Tibial artery (tissue), 4 donors: ENCODE results near the gene CAMTA1.
A peak's percentile ranks its signal among the peaks of the same experiment; 100 is the strongest.

Experiments
- DNase-seq, 2 donors: peaks; one replicate each; pipeline ENCODE4 v3.0.0-alpha.2; 2019
- H3K27ac ChIP-seq, 2 donors: fragments of 200-600 bp; sonication (generic) in 1 of 2; 1 replicate in 1 of 2; 2 replicates in 1 of 2; pipeline ENCODE4 v1.5.1; 2018 to 2019; ENCODE audit warnings: mild to moderate bottlenecking in 1 of 2
- H3K27me3 ChIP-seq, 2 donors: fragments of 200-600 bp; sonication (generic) in 1 of 2; one replicate each; pipeline versions ENCODE4 v1.5.1 to v1.6.0; 2016 to 2019
- H3K36me3 ChIP-seq, 3 donors: fragments of 200-600 bp; sonication (generic) in 2 of 3; one replicate each; pipeline ENCODE4 v1.5.1; 2016 to 2019; ENCODE audit warnings: mild to moderate bottlenecking in 2 of 3
- H3K4me1 ChIP-seq, 4 donors: fragments of 200-600 bp; sonication (generic) in 2 of 4; 1 replicate in 3 of 4; 2 replicates in 1 of 4; pipeline ENCODE4 v1.5.1; 2016 to 2019
- H3K4me3 ChIP-seq, 2 donors: fragments of 200-600 bp; sonication (generic) in 1 of 2; 1 replicate in 1 of 2; 2 replicates in 1 of 2; pipeline ENCODE4 v1.5.1; 2018 to 2019; ENCODE audit warnings: mild to moderate bottlenecking in 2 of 2
- H3K9me3 ChIP-seq, 3 donors: fragments of 200-600 bp; sonication (generic) in 1 of 3; one replicate each; pipeline ENCODE4 v1.5.1; 2016 to 2019
- intact Hi-C: fragments of 100-400 bp; cut with DNase I; formaldehyde crosslinking; loops from one replicate; pipeline ENCODE4 v1.15.0; 2023; ENCODE audit warnings: low total_unique reads
- TF ChIP-seq, protein P1 (sequence below), 2 experiments: fragments of 200-600 bp in 1 of 2; fragments of 450-650 bp in 1 of 2; IDR thresholded peaks; one replicate each; pipeline ENCODE4 v1.5.1; 2017 to 2019; ENCODE audit warnings: antibody characterized with exemption in 2 of 2, mild to moderate bottlenecking in 1 of 2, moderate library complexity in 1 of 2

CAMTA1 gene

DNA sequence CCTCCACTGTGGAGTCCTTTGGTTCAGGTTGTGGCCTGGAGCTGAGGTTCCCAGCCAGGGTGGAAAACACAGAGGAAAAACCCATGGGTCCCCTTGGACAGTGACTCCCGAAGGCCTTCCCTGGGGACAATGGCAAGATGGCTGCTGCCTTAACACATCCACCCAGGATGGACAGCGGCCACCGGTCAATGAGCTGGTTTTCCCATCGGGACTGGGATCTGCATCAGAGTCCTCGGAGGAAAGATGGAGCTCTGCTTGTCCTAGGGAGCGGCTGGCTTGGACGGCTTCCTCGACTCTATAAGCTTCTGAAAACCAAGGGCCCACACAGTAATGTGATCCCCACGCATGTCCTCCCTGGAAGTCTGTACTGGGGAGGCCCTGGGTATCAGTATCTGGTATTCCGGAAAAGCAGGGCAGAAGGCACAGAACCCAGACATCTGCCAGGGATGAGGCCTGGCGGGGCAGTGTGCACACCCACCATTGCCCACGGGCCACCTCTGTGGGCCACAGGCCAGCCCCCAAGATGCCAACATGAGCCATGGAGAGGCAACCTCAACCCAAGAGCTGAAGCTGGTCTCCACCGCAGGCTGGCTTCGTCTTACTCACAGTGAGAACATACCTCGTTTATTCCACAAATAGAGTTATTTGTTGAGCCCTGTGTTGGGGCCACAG, 891.2 kb downstream of the CAMTA1 start:
- no peak overlapping the region for H3K27ac ChIP-seq
- no peaks in the 10 kb centered on the region for H3K9me3 ChIP-seq
- DNase-seq = no peak
- TF ChIP-seq, protein P1, sequence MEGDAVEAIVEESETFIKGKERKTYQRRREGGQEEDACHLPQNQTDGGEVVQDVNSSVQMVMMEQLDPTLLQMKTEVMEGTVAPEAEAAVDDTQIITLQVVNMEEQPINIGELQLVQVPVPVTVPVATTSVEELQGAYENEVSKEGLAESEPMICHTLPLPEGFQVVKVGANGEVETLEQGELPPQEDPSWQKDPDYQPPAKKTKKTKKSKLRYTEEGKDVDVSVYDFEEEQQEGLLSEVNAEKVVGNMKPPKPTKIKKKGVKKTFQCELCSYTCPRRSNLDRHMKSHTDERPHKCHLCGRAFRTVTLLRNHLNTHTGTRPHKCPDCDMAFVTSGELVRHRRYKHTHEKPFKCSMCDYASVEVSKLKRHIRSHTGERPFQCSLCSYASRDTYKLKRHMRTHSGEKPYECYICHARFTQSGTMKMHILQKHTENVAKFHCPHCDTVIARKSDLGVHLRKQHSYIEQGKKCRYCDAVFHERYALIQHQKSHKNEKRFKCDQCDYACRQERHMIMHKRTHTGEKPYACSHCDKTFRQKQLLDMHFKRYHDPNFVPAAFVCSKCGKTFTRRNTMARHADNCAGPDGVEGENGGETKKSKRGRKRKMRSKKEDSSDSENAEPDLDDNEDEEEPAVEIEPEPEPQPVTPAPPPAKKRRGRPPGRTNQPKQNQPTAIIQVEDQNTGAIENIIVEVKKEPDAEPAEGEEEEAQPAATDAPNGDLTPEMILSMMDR (IDR thresholded peaks at IDR 0.05) = no peak
- H3K27me3 ChIP-seq = peaks cover 0 to 8% of the 10 kb centered on the region in 2 donors
- intact Hi-C loops = no loop called here
- no peak overlapping the region for H3K4me3 ChIP-seq
- no peaks in the 10 kb centered on the region for H3K36me3 ChIP-seq
- H3K4me1 ChIP-seq = peaks cover 0 to 18% (median 12%) of the 10 kb centered on the region in 4 donors

- TF ChIP-seq, protein P1 (IDR thresholded peaks at IDR 0.05) = no peak
- peaks cover 0 to 18% (median 12%) of the 10 kb centered on the region in 4 donors for H3K4me1 ChIP-seq
- H3K27ac ChIP-seq = no peak overlapping the region
- no peaks in the 10 kb centered on the region for H3K9me3 ChIP-seq
- intact Hi-C loops = no loop called here
- H3K27me3 ChIP-seq = peaks cover 0 to 8% of the 10 kb centered on the region in 2 donors
- no peak overlapping the region for H3K4me3 ChIP-seq
- H3K36me3 ChIP-seq = no peaks in the 10 kb centered on the region
- DNase-seq = no peak
Observed at GRCh38 chr1:7677111-7677510, 891.9 kb downstream of the CAMTA1 start.

GRCh38 chr1:7677815-7678214, 892.6 kb downstream of the CAMTA1 start:
- no peak for DNase-seq

DNA sequence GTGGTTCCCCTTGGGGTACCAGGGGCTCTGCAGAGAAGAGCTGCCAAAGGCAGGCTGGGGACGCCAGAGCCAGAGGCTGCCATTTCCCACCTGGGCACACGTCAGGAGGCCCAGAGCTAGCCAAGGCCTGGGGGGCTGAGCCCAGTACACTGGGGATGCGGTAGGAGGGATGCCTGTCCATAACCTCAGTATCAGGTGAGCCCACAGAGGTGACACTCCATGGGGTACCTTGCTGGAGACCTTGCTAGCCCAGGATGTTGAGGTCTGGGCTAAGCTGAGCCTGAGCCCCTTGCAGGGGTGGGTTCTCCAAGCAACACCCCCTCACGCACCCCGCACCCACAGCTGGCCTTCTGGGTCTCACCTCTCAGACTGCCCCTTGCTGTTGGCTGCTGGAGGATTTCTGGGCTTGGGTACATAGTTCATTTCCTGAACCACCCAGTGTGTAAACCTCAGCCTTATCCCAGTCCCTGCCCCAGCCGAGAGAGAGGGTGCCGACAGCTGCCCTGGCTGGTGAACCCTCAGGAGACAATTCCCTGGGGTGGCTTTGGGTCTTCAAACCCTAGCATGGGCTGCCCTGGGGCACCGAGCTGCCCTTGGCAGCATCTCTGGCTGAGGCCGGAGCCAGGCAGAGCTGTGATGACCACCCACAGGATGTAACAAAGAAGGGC, 893.4 kb downstream of the CAMTA1 start:
- H3K36me3 ChIP-seq = no peaks in the 10 kb centered on the region
- intact Hi-C loops = no loop called here
- peaks cover 0 to 18% (median 12%) of the 10 kb centered on the region in 4 donors for H3K4me1 ChIP-seq
- TF ChIP-seq, protein P1 (IDR thresholded peaks at IDR 0.05) = no peak
- H3K9me3 ChIP-seq = no peaks in the 10 kb centered on the region
- no peak overlapping the region for H3K4me3 ChIP-seq
- no peak overlapping the region for H3K27ac ChIP-seq
- peaks cover 0 to 4% of the 10 kb centered on the region in 2 donors for H3K27me3 ChIP-seq
- DNase-seq = no peak

More at GRCh38 chr1:7677815-7678214, 892.6 kb downstream of the CAMTA1 start:
- peaks cover 0 to 4% of the 10 kb centered on the region in 2 donors for H3K27me3 ChIP-seq
- H3K9me3 ChIP-seq = no peaks in the 10 kb centered on the region
- no peaks in the 10 kb centered on the region for H3K36me3 ChIP-seq
- no peak overlapping the region for H3K4me3 ChIP-seq
- peaks cover 0 to 18% (median 12%) of the 10 kb centered on the region in 4 donors for H3K4me1 ChIP-seq
- H3K27ac ChIP-seq = no peak overlapping the region
- intact Hi-C loops = no loop called here
- TF ChIP-seq, protein P1 (IDR thresholded peaks at IDR 0.05) = no peak

DNA sequence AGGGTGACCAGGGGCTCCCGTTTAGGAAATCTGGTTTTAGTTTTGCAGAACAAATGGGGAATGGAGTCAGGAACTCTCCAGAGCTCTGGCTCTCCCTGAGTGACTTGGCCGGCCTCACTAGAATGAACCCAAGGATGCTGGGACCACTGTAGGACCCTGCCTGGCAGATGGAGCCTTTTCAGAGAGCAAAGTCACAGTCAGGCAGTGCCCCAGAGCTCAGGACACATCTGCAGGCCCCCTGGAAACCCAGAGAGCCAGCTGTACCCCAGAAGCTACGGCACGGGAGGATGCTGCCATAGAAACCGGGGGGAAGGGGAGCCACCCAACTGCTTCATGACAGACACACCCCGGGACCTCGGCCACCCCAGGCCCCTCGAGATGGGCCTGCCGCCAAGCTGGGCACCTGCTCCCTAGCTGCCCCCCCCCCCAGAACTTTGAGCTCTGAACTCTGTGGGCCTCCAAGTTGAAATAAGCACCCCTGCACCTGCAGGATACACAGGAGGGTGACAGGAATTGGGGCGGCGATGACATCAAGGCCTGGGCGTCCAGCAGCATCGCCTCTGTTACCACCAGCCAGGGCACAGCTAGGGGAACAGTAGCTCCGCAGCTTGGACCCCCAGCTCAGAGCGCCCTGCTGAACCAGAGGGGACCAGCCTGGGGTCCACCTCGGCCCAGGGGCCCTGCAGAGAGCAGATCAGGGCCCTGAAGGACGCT, 894.1 kb downstream of the CAMTA1 start:
- H3K27me3 ChIP-seq = peaks cover 0 to 6% of the 10 kb centered on the region in 2 donors
- H3K27ac ChIP-seq = no peak overlapping the region

More for the DNA sequence above, 894.1 kb downstream of the CAMTA1 start:
- TF ChIP-seq, protein P1 (IDR thresholded peaks at IDR 0.05) = no peak
- DNase-seq = no peak
- intact Hi-C loops = no loop called here
- H3K4me1 ChIP-seq = peaks cover 0 to 18% (median 12%) of the 10 kb centered on the region in 4 donors
- no peaks in the 10 kb centered on the region for H3K36me3 ChIP-seq
- H3K9me3 ChIP-seq = no peaks in the 10 kb centered on the region
- peak overlapping the region; percentile 62 to 64 for H3K4me3 ChIP-seq
